M059J (cell line): Measurements from ENCODE around the gene C2orf78. TPM values are rescaled to one million over a fixed set of nuclear protein-coding genes. Genes with fewer than 3 reads are reported as not detected.
A peak's percentile ranks its signal among the peaks of the same experiment; 100 is the strongest.

Experiments
- DNase-seq: peaks from one replicate; pipeline ENCODE4 v3.0.0-alpha.2; 2012; ENCODE audit warnings: low read depth
- total RNA-seq: library from RNA; depleted of rRNA; stranded (reverse); fragments of >200 nt; shearing (Covaris generic); gene quantifications from 2 replicates; pipeline ENCODE4 v1.2.3, GENCODE V29; 2014; rRNA removed

The C2orf78 gene
- total RNA-seq, 1 experiment from 2014 or later: not detected

DNA sequence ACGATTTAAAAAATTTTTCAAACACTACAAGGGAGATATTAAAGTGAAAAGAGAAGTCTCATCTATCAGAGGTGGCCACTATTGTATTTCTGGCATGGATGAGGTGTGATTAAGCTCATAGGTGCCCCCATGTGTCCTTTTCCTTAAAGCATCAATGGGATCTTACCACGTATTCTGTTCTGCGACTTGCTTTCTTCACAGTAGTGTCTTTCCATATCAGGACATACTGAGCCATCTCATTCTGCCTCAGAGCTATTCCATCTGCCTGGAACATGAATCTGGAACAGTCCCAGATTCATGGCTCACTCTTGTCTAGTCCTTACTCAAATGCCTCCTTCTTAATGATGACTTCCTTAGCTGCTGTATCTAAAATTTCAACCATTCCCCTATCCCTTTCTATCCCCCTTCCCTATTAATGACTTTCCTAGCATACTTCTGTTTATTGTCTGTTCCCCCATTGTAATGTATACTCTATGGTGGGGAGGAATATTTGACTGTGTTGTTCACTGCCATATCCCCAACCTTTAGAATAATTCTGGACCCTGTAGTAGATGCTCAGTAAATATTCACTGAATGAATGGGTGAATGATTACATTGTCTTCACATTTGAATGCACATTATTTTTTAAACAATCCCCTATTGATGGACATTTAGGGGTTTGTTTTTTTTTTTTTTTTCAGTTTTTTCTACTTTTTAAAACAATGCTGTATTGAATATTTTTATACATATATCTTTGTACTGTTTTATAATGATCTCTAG is 55.8 kb downstream of the C2orf78 start:
- DNase-seq: no peak

- no peak for DNase-seq
Measured at GRCh38 chr2:73841912-73842738, 58.1 kb downstream of the C2orf78 start.

DNA sequence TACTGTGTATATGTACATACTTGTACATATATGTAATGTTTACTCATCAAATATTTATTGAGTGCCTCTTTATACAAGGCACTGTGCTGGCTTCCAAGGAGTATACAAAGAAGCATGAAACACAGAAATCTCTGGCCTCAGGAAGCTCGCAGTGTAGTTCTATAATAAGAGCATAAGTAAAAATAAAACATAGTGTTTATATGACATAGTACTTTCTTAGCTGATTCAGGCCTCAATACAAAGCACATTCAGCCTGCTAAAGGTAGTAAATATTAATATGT is 58.7 kb downstream of the C2orf78 start:
- no peak for DNase-seq

DNA sequence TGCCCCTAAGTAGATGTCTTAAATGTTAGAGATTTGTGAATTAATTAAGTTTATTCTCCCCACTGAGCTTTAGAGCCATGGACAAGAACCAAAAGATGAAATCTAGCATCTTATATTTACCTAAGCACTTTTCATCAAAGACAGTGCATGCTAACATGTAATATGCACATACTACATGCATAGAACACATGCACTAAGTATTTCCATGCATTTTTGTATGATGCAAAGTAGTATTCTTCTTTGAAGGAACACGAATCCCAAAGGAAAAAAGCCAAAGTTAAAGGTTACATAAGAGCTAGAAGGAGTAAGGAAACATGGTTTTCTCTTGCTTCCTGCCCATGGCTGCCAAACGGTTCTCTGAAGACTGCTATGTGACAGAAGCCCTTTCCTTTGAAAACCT is 60.1 kb downstream of the C2orf78 start:
- DNase-seq: no peak

DNA sequence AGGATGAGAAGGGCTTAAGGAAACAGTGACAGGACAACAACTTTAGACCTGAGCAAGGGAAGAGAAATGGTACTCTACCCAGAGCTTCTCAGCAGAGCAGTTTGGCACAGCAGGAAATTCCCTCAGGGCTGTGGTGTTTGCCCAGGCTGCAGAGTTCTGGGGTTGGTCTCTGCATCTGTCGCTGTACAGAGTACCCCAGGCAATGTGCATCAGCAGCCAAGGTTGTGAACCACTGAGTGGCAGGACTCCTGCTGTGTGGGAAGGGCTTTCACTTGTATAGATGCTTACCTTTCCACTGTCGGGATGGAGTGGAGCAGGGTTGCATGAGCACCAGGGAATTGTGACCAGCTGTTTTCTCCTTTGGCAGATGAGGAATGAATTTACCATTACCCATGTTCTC is 66.0 kb downstream of the C2orf78 start:
- no peak for DNase-seq

DNA sequence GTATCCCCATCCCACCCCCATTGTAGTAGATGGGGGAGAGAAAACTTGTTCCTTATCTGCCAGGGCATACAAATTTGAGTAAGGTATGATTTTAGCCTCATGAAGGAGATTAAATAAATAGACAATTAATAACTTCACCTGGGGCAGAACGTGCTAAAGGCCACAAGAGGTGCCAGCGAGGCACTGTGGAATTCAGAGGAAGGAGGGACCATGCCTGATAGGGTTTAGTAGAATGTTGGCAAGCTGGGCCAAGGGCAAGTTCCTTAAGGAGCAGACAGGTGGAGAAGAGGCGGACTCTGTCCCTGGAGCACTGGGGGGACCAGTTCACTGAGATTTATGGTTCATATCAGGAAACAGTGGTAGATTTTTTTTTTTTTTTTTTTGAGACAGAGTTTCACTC is 67.3 kb downstream of the C2orf78 start:
- peak; percentile 39 for DNase-seq

- DNase-seq: peak; percentile 87
Measured at GRCh38 chr2:73852020-73852419, 68.0 kb downstream of the C2orf78 start.

DNA sequence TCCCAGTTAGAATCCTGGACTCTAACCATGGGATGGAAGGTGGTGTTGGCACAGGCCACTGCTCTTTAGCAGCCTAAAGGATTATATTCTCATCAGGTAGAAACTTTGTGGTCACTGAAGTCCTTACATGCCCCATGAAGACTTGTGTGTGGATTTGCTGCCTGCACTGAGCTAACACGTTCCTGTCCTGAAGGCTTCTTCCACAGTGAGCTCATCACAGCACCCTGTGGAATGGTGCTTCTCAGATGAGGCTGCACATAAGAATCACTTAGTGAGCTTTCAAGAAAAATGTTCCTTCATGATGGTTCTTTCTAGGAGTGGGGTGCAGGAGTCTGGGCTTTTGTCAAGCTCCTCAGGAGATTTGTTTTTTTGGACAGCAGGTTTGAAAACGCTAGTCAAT is 71.5 kb downstream of the C2orf78 start:
- DNase-seq: no peak

- DNase-seq: peak; percentile 78
Measured at GRCh38 chr2:73856214-73856613, 72.2 kb downstream of the C2orf78 start.

GRCh38 chr2:73859721-73860586 is 76.0 kb downstream of the C2orf78 start:
- peak; percentile 87 for DNase-seq

DNA sequence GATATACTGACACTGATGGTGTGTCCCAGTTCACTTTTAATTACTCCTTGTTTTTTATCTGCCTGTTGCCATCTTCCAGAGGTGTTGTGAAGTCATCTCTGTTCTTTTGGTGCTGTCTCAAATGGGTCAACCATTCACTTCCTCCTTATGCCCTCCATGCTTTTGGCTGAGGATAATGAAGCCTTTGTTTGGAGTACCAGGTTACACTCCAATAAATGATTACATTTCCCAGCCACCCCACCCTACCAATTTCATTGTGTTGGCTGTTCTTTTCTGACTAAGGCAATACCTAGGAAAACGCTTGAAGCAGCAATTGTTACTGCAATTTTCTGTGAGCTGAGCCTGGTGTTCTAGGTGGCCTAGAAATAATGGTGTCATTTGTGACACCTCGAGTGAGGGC is 79.0 kb downstream of the C2orf78 start:
- DNase-seq: no peak

Other genes starting within 250 kb of the C2orf78 start
- gene NAT8, start 141.8 kb upstream of the C2orf78 start, total RNA-seq: not detected in 2 replicates
- gene TPRKB, start 46.8 kb upstream of the C2orf78 start, total RNA-seq: 75.0 and 149 TPM in 2 replicates
- gene DUSP11, start 4.1 kb upstream of the C2orf78 start, total RNA-seq: 38.5 and 41.4 TPM in 2 replicates
- gene STAMBP, start 44.8 kb downstream of the C2orf78 start, total RNA-seq: 43.3 and 64.5 TPM in 2 replicates
- 0.89 and 2.5 TPM in 2 replicates for gene ACTG2, start 108.8 kb downstream of the C2orf78 start, total RNA-seq
- 105 and 108 TPM in 2 replicates for gene DGUOK, start 142.7 kb downstream of the C2orf78 start, total RNA-seq
- 2.3 and 4.4 TPM in 2 replicates for gene TET3, start 200.7 kb downstream of the C2orf78 start, total RNA-seq